Measurements from ENCODE around the gene COL18A1. TPM values are rescaled to one million over a fixed set of nuclear protein-coding genes. Genes with fewer than 3 reads are reported as not detected.

Gene COL18A1
- total and polyA plus RNA-seq, 9 of the 15 experiments (the other 6 are each of a cell fraction or from before 2014, with no cell fraction given) = 0.14 to 16.4 (median 2.0) TPM

GRCh38 chr21:45363921-45364467 lies 41.0 kb upstream of the COL18A1 start (continued):
- TF ChIP-seq ZNF407 (IDR thresholded peaks at IDR 0.05; ENCODE audit: low read depth) (no peak), SMAD1 (IDR thresholded peaks at IDR 0.05; ENCODE audit: low read depth, low read length, partially characterized antibody) (no peak), CREB5 (CRISPR knock-in tag; IDR thresholded peaks at IDR 0.05) (no peak), NFYB (IDR thresholded peaks at IDR 0.05; ENCODE audit: extremely low read depth, insufficient read length) (no peak), ZNF76 (CRISPR knock-in tag; IDR thresholded peaks at IDR 0.05; ENCODE audit: borderline replicate concordance) (no peak), FIP1L1 (IDR thresholded peaks at IDR 0.05; ENCODE audit: low read depth, low read length, poor library complexity, severe bottlenecking) (no peak), ZNF224 (CRISPR knock-in tag; IDR thresholded peaks at IDR 0.05) (no peak), ZFX (CRISPR knock-in tag; IDR thresholded peaks at IDR 0.05) (peak; percentile 60), NELFE (IDR thresholded peaks at IDR 0.05; ENCODE audit: insufficient read depth, insufficient read length) (no peak), CBX3 (IDR thresholded peaks at IDR 0.05; ENCODE audit: borderline replicate concordance in 1 of 2, low read length in 2 of 2) (no peak), ATF3 (IDR thresholded peaks at IDR 0.05) (peak; percentile 99), ATF3 (CRISPR knock-in tag; conservative IDR thresholded peaks at IDR 0.05) (peak; percentile 89), SOX6 (IDR thresholded peaks at IDR 0.05) (peak; percentile 37; the same call in 1 of the 2 replicates), RBFOX2 (IDR thresholded peaks at IDR 0.05; ENCODE audit: low read depth, low read length) (peak; percentile 44; the same call in 1 of the 2 replicates), PTBP1 (IDR thresholded peaks at IDR 0.05; ENCODE audit: low read depth, low read length) (no peak)
